ENCODE data around the gene CFH. TPM values are rescaled to one million over a fixed set of nuclear protein-coding genes. Genes with fewer than 3 reads are reported as not detected.

CFH gene
- total and polyA plus RNA-seq, 9 of the 15 experiments (the other 6 are each of a cell fraction or from before 2014, with no cell fraction given): 31.6 to 107 (median 48.3) TPM

- Histone ChIP-seq H3K36me3 (ENCODE audit: control insufficient read depth, insufficient read depth, low read length) (no peaks in the 10 kb centered on the region; the same call in 2 of the 3 replicates), H3K9me3 (replicated peaks; ENCODE audit: control insufficient read depth, insufficient read depth, low read depth, low read length) (no peaks in the 10 kb centered on the region), H3K4me1 (replicated peaks in 1 of 2; ENCODE audit: control insufficient read depth in 2 of 2, insufficient read depth in 2 of 2, low read length in 2 of 2) (no peaks in the 10 kb centered on the region; a peak in 1 of 5 replicates), H3K9ac (ENCODE audit: insufficient read depth in 1 of 2, low read depth in 2 of 2, low read length in 2 of 2) (no peak overlapping the region), H2AFZ (ENCODE audit: low read depth, low read length) (no peak overlapping the region), H3K4me3 (no peak overlapping the region), H3K4me2 (ENCODE audit: insufficient read depth, low read length) (no peak overlapping the region), H3K9me1 (ENCODE audit: control insufficient read depth, insufficient read depth, low read length) (no peaks in the 10 kb centered on the region), H3K27me3 (ENCODE audit: control insufficient read depth in 2 of 2, insufficient read depth in 2 of 2, low read length in 2 of 2) (no peaks in the 10 kb centered on the region), H4K20me1 (replicated peaks; ENCODE audit: control insufficient read depth, insufficient read depth, low read length) (no peaks in the 10 kb centered on the region), H3K27ac (ENCODE audit: extremely low read depth, low read depth, low read length) (no peak overlapping the region), H3K79me2 (ENCODE audit: control insufficient read depth, insufficient read depth, low read length) (peaks cover 74% of the 10 kb centered on the region)
- FAIRE-seq (no peak), ATAC-seq (no peak), DNase-seq (ENCODE audit: extremely low read depth in 1 of 4, low spot score in 3 of 4) (no peak)
- TF ChIP-seq NFIX (CRISPR knock-in tag; IDR thresholded peaks at IDR 0.05; ENCODE audit: low read depth): no peak
- TF ChIP-seq POLR2H (tag; IDR thresholded peaks at IDR 0.05; ENCODE audit: low read depth): no peak
- TF ChIP-seq ELF1 (tag; IDR thresholded peaks at IDR 0.05): no peak
- TF ChIP-seq VEZF1 (CRISPR knock-in tag; IDR thresholded peaks at IDR 0.05): no peak
- no peak for TF ChIP-seq FOXK1 (CRISPR knock-in tag; IDR thresholded peaks at IDR 0.05; ENCODE audit: borderline replicate concordance)
- no peak for TF ChIP-seq MEIS2 (IDR thresholded peaks at IDR 0.05; ENCODE audit: partially characterized antibody)
- TF ChIP-seq ZNF780A (CRISPR knock-in tag; IDR thresholded peaks at IDR 0.05): no peak
- no peak for TF ChIP-seq NR2F6 (CRISPR knock-in tag; IDR thresholded peaks at IDR 0.05)
- no peak for TF ChIP-seq ZNF444 (CRISPR knock-in tag; IDR thresholded peaks at IDR 0.05)
- no peak for TF ChIP-seq ZKSCAN8 (CRISPR knock-in tag; IDR thresholded peaks at IDR 0.05)
- no peak for TF ChIP-seq RBM17 (IDR thresholded peaks at IDR 0.05; ENCODE audit: borderline replicate concordance, low read depth, low read length)
- TF ChIP-seq ZNF197 (CRISPR knock-in tag; IDR thresholded peaks at IDR 0.05; ENCODE audit: low read depth): no peak
- TF ChIP-seq CHCHD3 (CRISPR knock-in tag; IDR thresholded peaks at IDR 0.05): no peak
- no peak for TF ChIP-seq RNF2 (IDR thresholded peaks at IDR 0.05)
- no peak for TF ChIP-seq ZNF766 (CRISPR knock-in tag; conservative IDR thresholded peaks at IDR 0.05)
- BruUV-seq (replicated peaks): no TSS peak
- 36% methylated on average over 3 of the region's 3 CpGs for WGBS (ENCODE audit: insufficient coverage, low coverage, missing lambda C conversion rate)
- intact Hi-C loops (cut with micrococcal nuclease): no loop called here
- in situ Hi-C loops (cut with MboI): loop anchor here (25.0 kb wide), 1 partner anchor 768 kb away; no protein-coding TSS in a partner anchor
- ChIA-PET CTCF (ENCODE audit: low intra/inter-chr PET ratio) (no interaction called here), POLR2A (no interaction called here)
Measured at GRCh38 chr1:196655494-196655893, 3.7 kb downstream of the CFH start.

Data from K562 (cell line).